BJ (cell line): Measurements from ENCODE around the gene CRYGA. TPM values are rescaled to one million over a fixed set of nuclear protein-coding genes. Genes with fewer than 3 reads are reported as not detected.

ENCODE experiments used
- CTCF ChIA-PET: fragments of 350-600 bp; formaldehyde crosslinking; extraction: SDS; loops from one replicate; lab custom pipeline; 2021; ENCODE audit warnings: antibody characterized with exemption, inconsistent platforms; lab: Yijun Ruan, JAX
- POLR2A ChIA-PET: fragments of 300-600 bp; sonication (Branson Sonifier 250); formaldehyde crosslinking; extraction: SDS; loops from one replicate; lab custom pipeline; 2021; ENCODE audit warnings: antibody characterized with exemption; lab: Charles Lee
- DNase-seq: peaks from one replicate; pipeline ENCODE4 v3.0.0-alpha.2; 2011; ENCODE audit warnings: low read depth
- H3K27me3 ChIP-seq: 2 replicates; pipeline ENCODE4 v1.6.0; 2011; ENCODE audit warnings: low read length; ENCODE audit not compliant: control insufficient read depth, insufficient read depth
- H3K36me3 ChIP-seq: 2 replicates; pipeline ENCODE4 v1.5.1; 2011; ENCODE audit warnings: low read length; ENCODE audit not compliant: control insufficient read depth, insufficient read depth
- H3K4me3 ChIP-seq: 2 replicates; pipeline ENCODE4 v1.5.1; 2011; ENCODE audit warnings: low read depth, mild to moderate bottlenecking, control low read depth, low read length
- polyA plus RNA-seq: library from polyadenylated mRNA; depleted of rRNA; stranded (reverse); fragments of >200 nt; gene quantifications from 2 replicates; pipeline ENCODE4 v1.2.3, GENCODE V29; 2011
- TF ChIP-seq, protein P1 (sequence below): IDR thresholded peaks from 2 replicates; pipeline ENCODE4 v1.5.1; 2011; ENCODE audit warnings: low read depth, mild to moderate bottlenecking, control low read depth, inconsistent platforms, low read length, moderate library complexity; ENCODE audit not compliant: insufficient read depth

Gene CRYGA
- polyA plus RNA-seq, 1 experiment: not detected

DNA sequence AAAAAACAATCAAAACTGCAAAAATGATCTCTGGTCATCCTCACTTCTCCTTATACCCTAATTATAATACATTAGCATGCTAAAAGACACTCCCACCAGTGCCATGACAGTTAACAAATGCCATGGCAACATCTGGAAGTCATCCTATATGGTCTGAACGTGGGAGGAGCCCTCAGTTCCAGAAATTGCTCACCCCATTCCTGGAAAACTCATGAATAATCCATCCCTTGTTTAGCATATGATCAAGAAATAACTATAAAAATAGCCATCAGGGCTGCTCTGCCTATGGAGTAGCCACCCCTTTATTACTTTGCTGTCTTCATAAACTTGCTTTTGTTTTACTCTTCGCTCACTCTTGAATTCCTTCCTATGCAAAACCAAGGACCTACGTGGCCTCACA, 32.1 kb upstream of the CRYGA start:
- ChIA-PET CTCF (interaction anchor here (0.6 kb wide), 1 partner anchor 169 kb away, joined by 3 read pairs; no protein-coding TSS in a partner anchor), POLR2A (no interaction called here)
- Histone ChIP-seq H3K27me3 (peaks cover 1% of the 10 kb centered on the region), H3K36me3 (no peaks in the 10 kb centered on the region), H3K4me3 (no peak overlapping the region)
- DNase-seq: no peak
- TF ChIP-seq, protein P1, sequence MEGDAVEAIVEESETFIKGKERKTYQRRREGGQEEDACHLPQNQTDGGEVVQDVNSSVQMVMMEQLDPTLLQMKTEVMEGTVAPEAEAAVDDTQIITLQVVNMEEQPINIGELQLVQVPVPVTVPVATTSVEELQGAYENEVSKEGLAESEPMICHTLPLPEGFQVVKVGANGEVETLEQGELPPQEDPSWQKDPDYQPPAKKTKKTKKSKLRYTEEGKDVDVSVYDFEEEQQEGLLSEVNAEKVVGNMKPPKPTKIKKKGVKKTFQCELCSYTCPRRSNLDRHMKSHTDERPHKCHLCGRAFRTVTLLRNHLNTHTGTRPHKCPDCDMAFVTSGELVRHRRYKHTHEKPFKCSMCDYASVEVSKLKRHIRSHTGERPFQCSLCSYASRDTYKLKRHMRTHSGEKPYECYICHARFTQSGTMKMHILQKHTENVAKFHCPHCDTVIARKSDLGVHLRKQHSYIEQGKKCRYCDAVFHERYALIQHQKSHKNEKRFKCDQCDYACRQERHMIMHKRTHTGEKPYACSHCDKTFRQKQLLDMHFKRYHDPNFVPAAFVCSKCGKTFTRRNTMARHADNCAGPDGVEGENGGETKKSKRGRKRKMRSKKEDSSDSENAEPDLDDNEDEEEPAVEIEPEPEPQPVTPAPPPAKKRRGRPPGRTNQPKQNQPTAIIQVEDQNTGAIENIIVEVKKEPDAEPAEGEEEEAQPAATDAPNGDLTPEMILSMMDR: no peak

GRCh38 chr2:208192611-208193236, 29.3 kb upstream of the CRYGA start:
- H3K36me3 ChIP-seq: no peaks in the 10 kb centered on the region
- peaks cover 5% of the 10 kb centered on the region for H3K27me3 ChIP-seq
- DNase-seq: no peak
- ChIA-PET CTCF (interaction anchor here (0.8 to 1.5 kb wide), 2 partner anchors 17 to 1388 kb away, joined by 3 to 4 read pairs; no protein-coding TSS in a partner anchor), POLR2A (no interaction called here)
- H3K4me3 ChIP-seq: no peak overlapping the region
- TF ChIP-seq, protein P1: no peak

- ChIA-PET CTCF (interaction anchor here (0.7 to 0.9 kb wide), 2 partner anchors 13 to 14 kb away, joined by 3 to 4 read pairs; no protein-coding TSS in a partner anchor), POLR2A (no interaction called here)
- H3K4me3 ChIP-seq: no peak within 1 kb of the TSS
- H3K27me3 ChIP-seq: peaks cover 4% of the 10 kb centered on the region; the same call in 1 of the 2 replicates
- no peak for DNase-seq
- TF ChIP-seq, protein P1: no peak
- H3K36me3 ChIP-seq: no peaks in the 10 kb centered on the region
These were observed 26.6 kb upstream of the CRYGA start, which contains the start of gene C2orf80 for GRCh38 chr2:208189810-208190503. C2orf80 (minus strand) TSS chr2:208190030; CDS start chr2:208186986, 3,044 bp downstream.

DNA sequence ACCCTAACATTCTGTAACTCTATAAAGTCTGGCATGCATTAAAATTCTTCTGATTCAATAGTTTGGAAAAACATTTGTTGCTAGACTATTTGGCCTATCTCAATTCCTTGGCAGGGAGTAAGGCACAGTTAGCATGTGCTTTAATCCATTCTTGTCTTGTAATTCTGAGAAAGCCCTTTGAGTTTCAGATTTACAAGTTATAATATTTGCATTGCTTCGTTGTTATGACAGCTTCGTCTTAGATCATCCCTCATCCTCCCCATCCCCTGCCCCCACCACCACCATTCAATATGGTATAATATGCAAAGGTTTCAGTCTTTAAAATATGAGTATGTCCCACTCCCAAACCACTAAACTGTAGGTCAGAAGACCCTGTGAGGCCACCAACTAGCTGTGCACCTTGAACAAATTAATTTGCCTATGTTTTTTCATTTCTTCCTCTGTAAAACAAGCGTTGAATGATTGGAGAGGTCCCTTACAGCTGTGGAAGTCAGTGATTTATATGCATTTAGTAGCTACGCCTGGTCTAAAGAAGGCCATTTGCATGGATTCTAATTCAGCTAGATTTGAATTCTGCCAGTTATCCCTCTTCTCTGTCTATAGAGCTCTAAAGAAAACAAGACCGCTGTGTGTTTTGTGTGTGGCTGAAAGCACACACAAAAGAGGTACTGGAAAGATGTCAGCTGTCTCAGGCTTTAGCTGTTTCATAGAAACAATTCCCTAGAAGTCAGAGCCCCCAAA, 25.9 kb upstream of the CRYGA start:
- H3K27me3 ChIP-seq: peaks cover 4% of the 10 kb centered on the region; the same call in 1 of the 2 replicates
- TF ChIP-seq, protein P1: no peak
- POLR2A ChIA-PET: no interaction called here
- CTCF ChIA-PET: interaction anchor here (0.7 to 0.9 kb wide), 2 partner anchors 13 to 42 kb away, joined by 3 to 4 read pairs; no protein-coding TSS in a partner anchor
- no peak for DNase-seq
- H3K36me3 ChIP-seq: no peaks in the 10 kb centered on the region
- no peak overlapping the region for H3K4me3 ChIP-seq
